ENCODE results near the gene IQCC. TPM values are rescaled to one million over a fixed set of nuclear protein-coding genes. Genes with fewer than 3 reads are reported as not detected.
"Not testable (repeated sequence)": the region's sequence is repeated elsewhere in the genome, so short reads cannot be mapped to it uniquely, and the experiment has no call there.

The IQCC gene
- 4.0 and 5.5 TPM in 2 replicates for total RNA-seq (2014; rRNA removed; shearing (Covaris generic); ENCODE audit: low replicate concordance)

DNA sequence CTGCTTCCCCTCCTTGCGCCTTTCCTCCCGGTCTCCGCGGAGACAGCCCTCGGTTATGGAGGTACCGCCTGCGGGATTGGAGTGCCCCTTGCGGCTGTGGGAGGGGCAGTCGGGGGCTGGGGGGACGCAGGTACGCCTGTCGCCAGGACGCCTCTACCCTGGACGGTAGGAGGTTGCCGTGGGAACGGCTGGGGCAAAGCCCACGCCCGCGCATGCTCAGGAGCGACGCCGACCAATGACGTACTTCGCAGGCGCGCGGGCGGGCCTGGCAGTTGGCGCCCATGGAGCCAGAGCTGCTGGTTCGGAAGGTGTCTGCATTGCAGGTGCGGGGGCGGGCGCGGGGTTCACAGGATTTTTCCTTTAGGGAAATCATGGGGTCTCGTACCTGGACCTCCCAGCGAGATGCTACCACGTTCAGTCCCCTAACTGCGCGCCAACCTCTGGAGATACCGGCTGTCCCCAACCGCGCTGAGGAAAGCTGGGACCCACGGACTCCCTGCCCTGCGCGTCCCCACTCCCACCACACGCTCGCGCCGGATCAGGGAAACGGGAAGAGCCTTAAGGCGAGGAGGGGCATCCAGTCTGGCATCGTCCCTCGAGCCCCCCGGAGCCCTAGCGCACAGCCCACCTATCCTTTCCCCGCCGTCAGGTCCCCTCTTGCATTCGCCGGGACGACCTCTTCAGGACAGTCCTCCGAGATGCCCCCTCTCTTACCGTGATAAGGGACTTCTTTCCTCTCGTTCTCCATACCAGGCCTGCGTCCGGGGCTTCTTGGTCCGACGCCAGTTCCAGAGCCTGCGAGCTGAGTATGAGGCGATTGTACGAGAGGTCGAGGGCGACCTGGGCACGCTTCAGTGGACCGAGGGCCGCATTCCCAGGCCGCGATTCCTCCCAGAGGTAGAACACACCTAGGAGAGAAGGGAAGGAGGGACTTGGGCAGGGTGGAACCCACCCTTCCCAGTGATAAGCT lies at the start of gene IQCC:
Gene IQCC, plus strand, starts transcription at position 271 of the 970 bp plus-strand sequence. Its CDS starts 11 bp downstream, at position 282.
- peak; percentile 76 for DNase-seq (ENCODE audit: low read depth)
- in situ Hi-C loops (cut with HindIII; ENCODE audit: low pct_unique_long_range_greater_than_20kb, low sequenced_read_pairs), result no loop called here

- in situ Hi-C loops (cut with HindIII; ENCODE audit: low pct_unique_long_range_greater_than_20kb, low sequenced_read_pairs), result no loop called here
These were observed 46.3 kb upstream of the IQCC start for GRCh38 chr1:32159189-32159588.

GRCh38 chr1:32163405-32163804 lies 42.1 kb upstream of the IQCC start:
- in situ Hi-C loops (cut with HindIII; ENCODE audit: low pct_unique_long_range_greater_than_20kb, low sequenced_read_pairs), result no loop called here

More at GRCh38 chr1:32159189-32159588, 46.3 kb upstream of the IQCC start:
- no peak for DNase-seq (ENCODE audit: low read depth)

DNA sequence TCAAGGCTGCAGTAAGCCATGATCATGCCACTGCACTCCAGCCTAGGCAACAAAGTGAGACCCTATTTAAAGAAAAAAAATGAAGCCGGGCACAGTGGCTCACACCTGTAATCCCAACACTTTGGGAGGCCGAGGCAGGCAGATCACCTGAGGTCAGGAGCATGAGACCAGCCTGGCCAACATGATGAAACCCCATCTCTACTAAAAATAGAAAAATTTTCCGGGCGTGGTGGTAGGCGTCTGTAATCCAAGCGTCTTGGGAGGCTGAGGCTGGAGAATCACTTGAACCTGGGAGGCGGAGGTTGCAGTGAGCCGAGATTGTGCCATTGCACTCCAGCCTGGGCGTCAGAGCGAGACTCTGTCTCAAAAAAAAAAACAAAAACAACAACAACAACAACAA lies 39.8 kb upstream of the IQCC start:
- DNase-seq (ENCODE audit: low read depth); in situ Hi-C loops (cut with HindIII; ENCODE audit: low pct_unique_long_range_greater_than_20kb, low sequenced_read_pairs): not testable (repeated sequence)

More at GRCh38 chr1:32163405-32163804, 42.1 kb upstream of the IQCC start:
- no peak for DNase-seq (ENCODE audit: low read depth)

GRCh38 chr1:32170991-32171390 lies 34.5 kb upstream of the IQCC start:
- in situ Hi-C loops (cut with HindIII; ENCODE audit: low pct_unique_long_range_greater_than_20kb, low sequenced_read_pairs), result no loop called here
- no peak for DNase-seq (ENCODE audit: low read depth)

DNA sequence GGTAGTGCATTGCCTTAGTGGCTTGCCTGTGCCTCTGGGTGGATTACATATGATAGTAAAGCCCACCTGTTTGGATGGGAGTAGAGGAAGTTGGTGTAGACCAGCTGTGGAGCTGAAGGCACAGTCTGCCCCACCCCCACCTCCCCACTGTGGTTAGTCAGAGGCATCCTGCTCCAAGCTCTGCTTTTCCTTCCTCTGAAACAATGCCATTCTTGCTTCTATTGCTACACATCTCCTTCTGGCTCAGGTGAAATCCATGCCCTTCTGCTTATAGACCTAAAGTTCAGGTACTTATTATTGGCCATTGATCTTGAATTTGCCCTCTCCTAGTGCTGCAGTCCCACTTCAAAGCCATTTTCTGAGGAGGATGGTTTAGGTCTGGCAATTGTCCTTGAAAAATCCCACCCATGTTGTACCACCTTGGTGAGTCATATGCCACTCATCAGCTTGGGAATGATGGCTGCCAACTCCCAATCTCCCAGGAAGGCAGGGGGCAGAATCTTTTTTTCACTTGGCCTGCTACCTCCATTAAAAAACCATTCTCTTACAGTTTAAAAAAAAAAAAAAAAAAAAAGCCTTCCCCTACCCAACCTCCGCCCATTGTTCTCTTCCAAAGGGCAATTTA lies 32.7 kb upstream of the IQCC start:
- in situ Hi-C loops (cut with HindIII; ENCODE audit: low pct_unique_long_range_greater_than_20kb, low sequenced_read_pairs), result no loop called here
- no peak for DNase-seq (ENCODE audit: low read depth)

DNA sequence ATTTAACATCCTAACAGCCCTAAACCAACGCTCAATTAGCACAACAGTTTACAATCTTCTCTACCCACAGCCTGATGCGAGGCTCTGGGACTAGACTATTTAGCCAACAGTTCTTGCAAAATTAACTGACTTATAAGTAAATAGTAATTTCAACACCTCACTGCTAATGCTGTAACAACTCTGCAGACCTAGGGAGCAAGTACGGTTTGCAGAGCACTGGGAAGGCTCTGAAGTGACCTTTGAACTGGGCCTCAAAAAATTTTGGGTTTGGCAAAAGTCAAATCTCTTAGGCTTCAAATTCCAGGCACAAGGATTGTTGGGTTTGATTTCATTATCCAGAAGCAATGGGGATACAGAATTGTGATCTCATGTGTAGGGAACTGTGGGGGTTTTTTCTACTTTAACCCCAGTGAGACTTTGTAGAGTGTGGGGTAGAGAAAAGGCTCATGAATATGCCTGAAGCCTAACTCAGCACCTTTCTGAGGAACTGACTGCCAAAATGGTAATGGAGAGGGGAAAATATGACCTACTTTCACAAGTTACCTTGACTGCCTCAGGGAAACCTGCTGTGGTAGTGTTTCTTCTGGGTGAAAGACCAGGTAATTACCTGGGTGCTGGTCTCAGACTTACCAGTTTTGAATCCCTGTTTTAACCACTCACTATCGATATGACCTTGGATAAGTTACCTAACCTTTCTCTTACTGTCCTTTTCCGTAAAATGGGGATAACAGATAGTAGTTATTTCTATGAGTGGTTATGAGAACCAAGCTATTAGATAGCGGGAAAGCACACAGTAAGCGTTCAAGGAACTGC lies 26.9 kb upstream of the IQCC start:
- in situ Hi-C loops (cut with HindIII; ENCODE audit: low pct_unique_long_range_greater_than_20kb, low sequenced_read_pairs), result no loop called here
- no peak for DNase-seq (ENCODE audit: low read depth)

DNA sequence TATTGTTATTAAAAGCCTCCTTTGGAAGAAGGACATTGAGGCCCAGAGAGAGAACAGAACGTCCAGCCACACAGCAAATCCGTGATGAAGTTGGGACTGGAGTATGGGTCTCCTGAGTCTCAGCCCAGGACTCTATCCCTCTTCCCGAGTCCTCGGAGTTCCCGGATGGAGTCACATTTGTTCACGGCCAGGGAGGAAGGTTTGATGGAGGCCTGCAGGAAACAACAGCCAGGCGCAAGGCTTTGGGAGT lies 26.4 kb upstream of the IQCC start:
- in situ Hi-C loops (cut with HindIII; ENCODE audit: low pct_unique_long_range_greater_than_20kb, low sequenced_read_pairs), result no loop called here
- DNase-seq (ENCODE audit: low read depth), result no peak

DNA sequence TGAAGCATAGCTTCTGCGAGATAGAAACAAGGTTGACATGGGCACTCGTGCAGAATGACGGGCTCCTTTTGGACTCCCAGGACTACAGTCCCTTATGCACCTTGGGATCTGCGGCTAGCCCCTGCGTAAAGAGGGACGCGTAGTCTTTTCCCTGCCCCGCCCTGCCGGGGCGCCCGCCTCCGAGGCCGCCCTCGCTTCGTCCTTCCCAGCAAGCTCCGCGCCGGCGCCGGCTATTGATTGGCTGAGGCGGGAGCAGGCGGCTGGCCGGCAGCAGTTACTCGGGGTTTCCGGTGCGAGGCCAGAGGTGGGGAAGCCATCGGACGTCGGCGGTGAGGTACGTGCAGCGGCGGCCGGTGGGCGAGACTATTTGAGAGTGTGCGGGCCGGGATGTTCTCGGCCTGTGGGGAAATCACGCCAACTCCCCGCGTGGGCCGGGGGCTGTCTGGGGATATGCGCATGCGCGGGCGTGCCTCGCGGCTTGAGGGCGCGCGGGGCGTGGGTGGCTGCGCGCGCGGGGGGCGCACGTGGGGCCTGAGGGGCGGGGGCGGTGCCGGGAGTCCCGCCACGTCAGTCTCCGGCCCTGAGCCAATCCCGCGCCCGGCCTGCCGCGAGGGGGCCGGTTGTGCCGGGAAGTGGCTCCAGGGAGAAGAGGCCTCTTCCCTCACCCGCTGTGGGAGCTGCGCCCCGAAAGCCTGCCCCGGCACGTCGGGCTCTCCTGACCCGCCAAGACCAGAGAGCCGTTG lies 25.9 kb upstream of the IQCC start, which contains the start of gene TXLNA:
Gene TXLNA, plus strand, starts transcription at position 233 of the 743 bp plus-strand sequence. CDS start 671 bp downstream, outside the sequence.
- DNase-seq (ENCODE audit: low read depth), result peak; percentile 94
- in situ Hi-C loops (cut with HindIII; ENCODE audit: low pct_unique_long_range_greater_than_20kb, low sequenced_read_pairs), result no loop called here

DNA sequence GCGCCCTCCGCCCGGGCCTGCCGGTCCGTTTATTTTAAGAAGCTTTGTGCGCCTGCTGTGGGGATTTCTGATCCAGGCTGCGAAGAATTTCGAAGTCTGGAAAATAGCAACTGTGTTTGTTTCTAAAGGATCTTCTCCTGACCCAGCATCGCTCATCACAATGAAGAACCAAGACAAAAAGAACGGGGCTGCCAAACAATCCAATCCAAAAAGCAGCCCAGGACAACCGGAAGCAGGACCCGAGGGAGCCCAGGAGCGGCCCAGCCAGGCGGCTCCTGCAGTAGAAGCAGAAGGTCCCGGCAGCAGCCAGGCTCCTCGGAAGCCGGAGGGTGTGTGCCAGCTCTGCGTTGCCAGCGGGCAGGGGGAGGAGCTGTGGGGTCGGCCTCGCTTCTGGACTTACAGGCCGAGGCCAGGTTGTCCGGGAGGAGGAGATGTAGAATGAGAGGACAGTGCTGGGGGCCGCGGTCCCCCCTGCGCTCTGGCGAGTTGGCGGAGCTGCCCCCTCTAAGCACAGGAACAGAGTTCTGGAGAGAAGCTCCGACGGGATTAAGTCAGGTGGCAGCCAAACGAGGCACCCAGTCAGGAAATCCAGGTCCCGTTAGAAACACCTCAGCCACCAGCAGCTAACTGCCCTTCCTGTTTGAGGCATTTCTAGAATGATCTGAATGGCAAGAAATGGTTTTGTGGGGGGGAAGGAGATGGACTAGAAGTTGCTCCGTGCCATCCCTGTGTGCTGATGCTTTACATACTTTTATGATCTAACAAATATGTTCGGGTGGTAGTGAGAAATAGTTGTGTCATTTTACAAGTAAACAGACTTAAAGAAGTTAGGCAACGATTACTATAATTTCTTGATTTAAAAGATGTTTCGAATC lies 25.0 kb upstream of the IQCC start:
- no peak for DNase-seq (ENCODE audit: low read depth)
- in situ Hi-C loops (cut with HindIII; ENCODE audit: low pct_unique_long_range_greater_than_20kb, low sequenced_read_pairs), result no loop called here

- DNase-seq (ENCODE audit: low read depth), result no peak
- in situ Hi-C loops (cut with HindIII; ENCODE audit: low pct_unique_long_range_greater_than_20kb, low sequenced_read_pairs), result no loop called here
These were observed 24.4 kb upstream of the IQCC start for GRCh38 chr1:32181065-32181464.

GRCh38 chr1:32181563-32181962 lies 23.9 kb upstream of the IQCC start:
- in situ Hi-C loops (cut with HindIII; ENCODE audit: low pct_unique_long_range_greater_than_20kb, low sequenced_read_pairs), result no loop called here
- DNase-seq (ENCODE audit: low read depth), result no peak

DNA sequence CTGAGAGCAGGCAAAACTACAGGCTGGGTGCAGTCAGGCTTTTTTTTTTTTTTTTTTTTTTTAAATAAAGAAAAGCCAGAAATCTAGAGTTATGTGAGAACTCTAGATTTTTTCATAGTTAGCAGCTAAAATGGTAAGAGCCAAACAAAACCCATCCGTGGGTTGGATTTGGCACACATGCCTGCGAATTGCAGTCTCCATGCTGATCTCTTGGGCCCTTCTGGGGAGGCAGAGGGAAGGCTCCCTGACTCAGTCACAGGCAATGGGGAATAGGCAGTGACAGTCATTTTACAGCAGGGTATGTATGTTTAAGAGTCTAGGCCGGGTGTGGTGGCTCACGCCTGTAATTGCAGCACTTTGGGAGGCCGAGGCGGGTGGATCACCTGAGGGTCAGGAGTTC lies 23.4 kb upstream of the IQCC start:
- in situ Hi-C loops (cut with HindIII; ENCODE audit: low pct_unique_long_range_greater_than_20kb, low sequenced_read_pairs), result no loop called here
- no peak for DNase-seq (ENCODE audit: low read depth)

- no peak for DNase-seq (ENCODE audit: low read depth)
- in situ Hi-C loops (cut with HindIII; ENCODE audit: low pct_unique_long_range_greater_than_20kb, low sequenced_read_pairs), result no loop called here
These were observed 20.8 kb upstream of the IQCC start for GRCh38 chr1:32184650-32185049.

DNA sequence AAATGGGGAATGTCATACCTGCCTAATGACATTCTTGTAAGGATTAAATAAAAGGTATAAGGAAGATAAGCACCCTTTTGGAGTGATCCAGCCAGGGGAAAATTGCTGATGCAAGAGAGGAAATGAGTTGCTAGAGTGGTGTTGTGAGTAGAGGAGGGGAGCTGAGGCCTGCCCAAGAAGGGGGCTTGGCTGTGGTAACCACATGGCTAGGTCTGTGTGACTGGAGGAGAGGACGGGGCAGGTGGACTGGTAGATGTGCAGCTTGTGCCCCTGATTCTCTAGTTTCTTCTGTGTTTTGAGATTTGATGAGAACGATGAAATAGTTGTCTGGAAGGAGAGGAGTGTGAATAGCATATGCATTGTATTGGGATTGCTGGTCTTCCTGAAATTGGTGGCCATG lies 19.4 kb upstream of the IQCC start:
- in situ Hi-C loops (cut with HindIII; ENCODE audit: low pct_unique_long_range_greater_than_20kb, low sequenced_read_pairs), result no loop called here
- no peak for DNase-seq (ENCODE audit: low read depth)

DNA sequence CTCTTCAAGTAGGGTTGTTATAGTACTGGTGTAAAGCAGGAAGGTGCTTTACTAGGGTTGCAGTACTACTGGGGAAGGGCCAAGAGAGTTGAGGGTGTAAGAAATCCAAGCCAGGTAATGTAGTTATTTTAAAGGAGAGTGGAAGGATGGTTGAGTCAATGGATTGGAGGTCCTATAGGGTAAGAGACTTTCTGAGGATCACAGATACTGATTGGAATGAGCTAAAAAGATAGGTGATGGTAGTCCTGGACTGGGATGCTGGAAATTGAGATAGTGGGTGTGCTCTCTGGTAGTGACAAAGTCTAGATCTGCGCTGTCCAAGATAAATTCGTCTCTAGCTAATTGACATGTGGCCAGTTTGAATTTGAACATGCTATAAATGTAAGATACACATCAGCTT lies 19.0 kb upstream of the IQCC start:
- DNase-seq (ENCODE audit: low read depth), result no peak
- in situ Hi-C loops (cut with HindIII; ENCODE audit: low pct_unique_long_range_greater_than_20kb, low sequenced_read_pairs), result no loop called here

- in situ Hi-C loops (cut with HindIII; ENCODE audit: low pct_unique_long_range_greater_than_20kb, low sequenced_read_pairs), result no loop called here
- DNase-seq (ENCODE audit: low read depth), result no peak
These were observed 17.6 kb upstream of the IQCC start for GRCh38 chr1:32187850-32188249.
